ENCODE measurements around the gene MARCHF10.

MARCHF10 gene

DNA sequence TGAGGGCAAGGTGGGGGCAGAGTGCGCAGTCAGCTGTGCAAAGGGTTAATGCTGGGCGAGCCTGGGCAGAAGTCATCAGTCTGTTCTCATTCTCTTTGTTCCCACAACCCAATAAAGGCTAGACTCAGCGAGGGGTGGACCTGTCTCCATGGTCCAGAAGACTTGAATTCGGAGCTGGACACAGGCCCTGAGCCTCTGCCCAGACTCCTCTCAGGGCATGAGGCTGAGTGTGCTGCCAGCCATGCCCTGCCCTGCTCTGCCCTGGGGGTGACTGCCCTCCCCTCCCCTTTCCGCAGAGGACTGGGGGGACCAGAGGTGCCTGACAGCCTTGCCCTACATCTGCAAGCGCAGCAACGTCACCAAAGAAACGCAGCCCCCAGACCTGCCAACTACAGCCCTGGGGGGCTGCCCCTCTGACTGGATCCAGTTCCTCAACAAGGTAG is 126.2 kb downstream of the MARCHF10 start:
- DNase-seq (ENCODE audit: insufficient read length, low spot score) (no peak), FAIRE-seq (no peak)

DNA sequence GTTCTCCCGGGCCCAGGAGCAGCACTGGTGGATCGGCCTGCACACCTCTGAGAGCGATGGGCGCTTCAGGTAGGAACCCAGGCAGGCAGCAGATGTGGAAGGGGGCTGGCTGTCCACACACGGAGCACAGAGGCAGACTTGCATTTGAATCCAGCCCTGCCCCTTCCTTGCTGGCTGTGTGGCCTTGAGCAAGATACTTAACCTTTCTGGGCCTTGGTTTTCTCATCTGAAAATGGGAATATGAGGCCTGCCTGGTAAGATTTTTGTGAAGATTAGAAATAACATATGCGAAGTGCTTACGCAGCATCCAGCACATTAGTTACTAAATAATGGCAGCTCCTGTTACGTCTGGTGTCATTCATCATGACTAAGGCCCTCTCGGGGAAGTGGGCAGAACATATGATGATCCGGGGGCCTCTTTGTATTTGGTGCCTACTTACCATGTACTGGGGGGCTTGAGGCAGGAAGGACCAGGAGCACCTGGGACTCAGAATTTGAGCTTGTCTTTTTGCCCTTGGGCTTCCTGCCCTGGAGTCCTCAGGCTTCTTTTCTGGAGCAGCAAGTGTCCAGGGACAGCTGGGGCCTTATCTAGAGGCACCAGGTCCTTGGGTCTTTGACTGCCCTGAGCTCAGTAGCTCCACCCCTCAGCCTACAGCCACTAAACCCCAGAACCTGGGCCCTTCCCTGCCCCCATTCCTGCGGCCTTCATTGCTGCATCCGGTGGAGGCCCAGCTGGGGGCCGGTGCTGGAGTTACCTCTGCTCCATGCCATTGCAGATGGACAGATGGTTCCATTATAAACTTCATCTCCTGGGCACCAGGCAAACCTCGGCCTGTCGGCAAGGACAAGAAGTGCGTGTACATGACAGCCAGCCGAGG is 126.8 kb downstream of the MARCHF10 start:
- DNase-seq (ENCODE audit: insufficient read length, low spot score) (no peak), FAIRE-seq (no peak)

- FAIRE-seq: no peak
- DNase-seq (ENCODE audit: insufficient read length, low spot score): no peak
These were observed 127.5 kb downstream of the MARCHF10 start for GRCh38 chr17:62680541-62681052.

GRCh38 chr17:62679866-62680377 is 128.2 kb downstream of the MARCHF10 start:
- DNase-seq (ENCODE audit: insufficient read length, low spot score) (no peak), FAIRE-seq (no peak)

DNA sequence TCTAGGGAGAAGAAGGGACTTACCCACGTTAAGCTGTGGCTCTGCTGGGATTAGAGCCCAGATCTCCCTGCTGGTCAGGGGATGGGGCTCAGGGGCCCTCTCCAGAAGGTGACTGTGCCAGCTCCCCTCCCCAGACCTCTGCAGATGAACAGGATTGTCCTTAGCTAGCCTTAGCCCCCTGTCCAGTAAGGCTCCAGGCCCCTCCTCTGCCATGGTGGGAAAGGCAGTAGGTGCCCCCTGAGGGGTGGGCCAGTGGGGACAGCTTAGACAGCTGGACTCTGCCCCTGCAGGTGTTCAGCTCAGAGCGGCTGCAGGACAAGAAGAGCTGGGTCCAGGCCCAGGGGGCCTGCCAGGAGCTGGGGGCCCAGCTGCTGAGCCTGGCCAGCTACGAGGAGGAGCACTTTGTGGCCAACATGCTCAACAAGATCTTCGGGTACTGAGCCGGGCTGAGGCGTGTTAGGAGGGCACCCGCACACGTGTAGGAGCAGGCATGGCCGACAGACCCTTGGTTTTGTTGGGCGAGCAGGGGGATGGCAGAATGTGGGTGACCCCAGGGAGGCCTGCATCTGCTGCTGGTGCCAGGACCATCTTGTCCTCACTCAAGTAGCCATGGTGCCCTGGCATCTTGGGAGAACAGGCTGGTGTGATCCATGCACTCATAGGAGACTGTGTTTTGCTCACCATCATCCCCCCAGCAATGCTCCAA is 129.7 kb downstream of the MARCHF10 start:
- DNase-seq (ENCODE audit: insufficient read length, low spot score) (no peak), FAIRE-seq (no peak)

DNA sequence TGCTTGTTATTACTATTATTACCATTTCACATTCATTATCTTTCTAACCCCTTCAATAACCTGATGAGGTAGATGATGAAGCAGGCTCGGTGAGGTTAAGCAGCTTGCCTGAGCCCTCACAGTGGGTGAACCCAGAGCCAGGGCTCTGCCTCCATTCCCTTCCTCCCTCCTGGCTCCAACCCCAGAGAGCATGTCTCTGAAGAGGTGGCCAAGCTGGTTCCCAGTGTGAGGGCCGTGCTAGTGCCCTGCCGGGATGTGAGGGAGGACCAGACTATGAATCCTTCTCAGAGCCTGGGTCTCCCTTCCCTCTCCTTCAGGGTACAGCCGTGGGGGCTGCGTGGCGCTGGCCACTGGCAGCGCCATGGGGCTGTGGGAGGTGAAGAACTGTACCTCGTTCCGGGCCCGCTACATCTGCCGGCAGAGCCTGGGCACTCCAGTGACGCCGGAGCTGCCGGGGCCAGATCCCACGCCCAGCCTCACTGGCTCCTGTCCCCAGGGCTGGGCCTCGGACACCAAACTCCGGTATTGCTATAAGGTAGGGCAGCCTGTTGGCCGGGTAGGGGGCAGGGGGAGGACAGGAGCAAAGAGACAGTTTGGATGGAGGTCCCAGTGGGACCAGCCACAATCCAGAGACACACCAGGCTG is 131.0 kb downstream of the MARCHF10 start:
- FAIRE-seq: no peak
- no peak for DNase-seq (ENCODE audit: insufficient read length, low spot score)

DNA sequence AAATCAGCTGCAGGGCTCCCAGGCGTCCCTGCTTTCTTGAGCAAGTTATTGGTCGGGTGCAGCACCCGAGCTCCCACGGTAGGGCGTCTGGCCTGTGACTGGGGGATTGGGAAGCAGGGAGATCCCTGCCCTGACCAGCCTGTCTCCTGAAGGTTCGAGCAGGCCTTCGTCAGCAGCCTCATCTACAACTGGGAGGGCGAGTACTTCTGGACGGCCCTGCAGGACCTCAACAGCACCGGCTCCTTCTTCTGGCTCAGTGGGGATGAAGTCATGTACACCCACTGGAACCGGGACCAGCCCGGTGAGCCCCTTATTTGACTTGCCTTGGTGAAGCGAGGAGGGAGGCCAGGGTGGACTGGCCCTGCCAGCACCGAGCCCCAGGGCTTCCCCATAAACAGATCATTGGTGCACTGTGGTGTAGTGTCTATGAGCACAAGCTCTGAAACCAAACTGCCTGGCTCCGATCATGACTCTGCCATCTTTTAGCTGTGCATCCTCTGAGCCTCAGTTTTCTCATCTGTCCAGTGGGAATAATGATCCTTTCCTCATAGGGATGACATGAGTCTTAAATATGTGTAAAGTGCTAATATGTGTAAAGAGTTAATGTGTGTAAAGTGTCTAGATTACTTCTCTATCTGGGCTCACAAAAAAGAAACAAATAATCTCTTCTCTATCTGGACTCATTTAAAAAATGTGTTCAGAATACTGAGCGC is 131.7 kb downstream of the MARCHF10 start:
- FAIRE-seq: no peak
- no peak for DNase-seq (ENCODE audit: insufficient read length, low spot score)

- FAIRE-seq (no peak), DNase-seq (ENCODE audit: insufficient read length, low spot score) (no peak)
These were observed 132.4 kb downstream of the MARCHF10 start for GRCh38 chr17:62675701-62676100.

- DNase-seq (ENCODE audit: insufficient read length, low spot score): no peak
- no peak for FAIRE-seq
These were observed 132.9 kb downstream of the MARCHF10 start for GRCh38 chr17:62675260-62675659.

DNA sequence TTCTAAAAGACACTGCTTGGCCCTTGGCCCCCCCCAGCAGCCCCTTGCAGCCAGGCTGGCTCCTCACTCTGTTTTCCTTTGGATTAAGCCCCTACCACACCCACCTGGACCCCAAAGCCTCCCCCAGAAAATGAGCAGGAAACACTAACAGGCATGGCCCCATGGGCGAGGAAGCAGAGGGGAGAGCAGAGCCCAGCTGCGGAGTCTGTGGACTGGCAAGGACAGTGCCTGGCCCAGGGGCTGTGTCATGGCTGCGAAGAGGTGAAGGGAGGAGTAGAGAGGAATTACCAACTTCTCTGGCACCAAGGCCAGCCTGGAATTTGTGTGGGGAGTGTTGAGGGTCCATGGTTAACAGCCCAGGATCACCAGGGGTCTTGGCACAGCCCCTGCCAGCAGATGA is 133.3 kb downstream of the MARCHF10 start:
- no peak for DNase-seq (ENCODE audit: insufficient read length, low spot score)
- no peak for FAIRE-seq

DNA sequence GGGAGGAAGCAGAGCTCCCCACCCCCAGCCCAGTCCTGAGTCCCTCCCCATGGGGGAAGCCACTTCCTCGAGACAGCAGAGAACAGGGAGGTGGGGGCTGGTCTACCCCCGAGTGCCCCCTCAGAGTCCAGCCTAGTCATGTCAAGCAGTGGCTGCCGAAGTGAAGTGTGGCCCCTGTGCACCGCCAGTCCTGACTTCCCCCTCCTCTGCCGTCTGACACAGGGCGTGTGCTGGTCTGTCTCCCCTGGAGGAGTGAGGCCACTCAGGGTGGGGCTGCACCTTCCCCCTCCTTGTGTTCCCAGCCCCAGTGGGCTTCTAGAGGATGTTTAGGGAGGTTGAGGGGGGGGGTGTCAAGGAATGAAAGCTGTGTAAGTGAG is 133.8 kb downstream of the MARCHF10 start:
- no peak for FAIRE-seq

DNA sequence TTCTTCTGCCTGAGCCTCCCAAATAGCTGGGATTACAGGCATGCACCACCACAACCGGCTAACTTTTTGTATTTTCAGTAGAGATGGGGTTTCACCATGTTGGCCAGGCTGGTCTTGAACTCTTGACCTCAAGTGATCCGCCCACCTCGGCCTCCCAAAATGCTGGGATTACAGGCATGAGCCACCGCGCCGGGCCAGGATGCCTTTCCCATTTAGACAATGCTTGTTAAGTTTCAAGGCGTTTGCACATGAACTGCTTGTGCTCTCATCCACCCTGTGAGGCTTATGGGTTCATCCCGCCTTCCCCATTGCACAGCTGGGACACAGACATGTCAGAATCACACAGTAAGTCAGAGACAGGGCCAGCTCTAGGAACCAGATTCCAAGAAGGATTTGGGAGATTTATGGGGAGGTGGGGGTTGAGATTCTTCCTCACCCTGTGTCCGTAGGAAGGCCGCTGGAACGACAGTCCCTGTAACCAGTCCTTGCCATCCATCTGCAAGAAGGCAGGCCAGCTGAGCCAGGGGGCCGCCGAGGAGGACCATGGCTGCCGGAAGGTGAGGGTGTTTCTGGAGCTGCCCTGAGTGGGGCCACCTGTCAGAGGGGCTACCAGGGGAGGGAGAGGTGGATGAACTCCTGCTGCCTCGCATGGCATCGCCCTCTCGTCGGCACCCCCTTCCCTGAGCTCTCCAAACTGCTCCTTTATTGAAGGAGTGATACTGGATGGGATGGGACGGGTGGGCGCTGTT is 134.3 kb downstream of the MARCHF10 start:
- FAIRE-seq: no peak
- no peak for DNase-seq (ENCODE audit: insufficient read length, low spot score)

More for the DNA sequence above, 133.8 kb downstream of the MARCHF10 start:
- DNase-seq (ENCODE audit: insufficient read length, low spot score): no peak

DNA sequence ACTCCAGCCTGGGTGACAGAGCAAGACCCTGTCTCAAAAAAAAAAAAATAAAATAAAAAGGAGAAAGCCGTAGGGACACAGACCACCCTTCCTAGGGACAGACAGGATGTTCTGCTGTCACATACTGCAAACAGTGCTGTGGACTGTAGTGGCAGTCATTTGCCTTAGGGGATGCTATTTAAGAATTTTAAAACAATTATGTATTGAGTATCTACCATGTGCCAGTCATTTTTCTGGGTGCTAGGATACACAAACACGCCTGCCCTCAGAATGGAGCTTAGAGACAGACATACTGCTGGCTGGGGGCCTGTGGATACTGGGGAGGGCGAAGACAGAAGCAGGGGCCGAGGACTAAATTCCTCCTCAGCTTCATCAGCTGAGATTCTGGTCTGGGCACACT is 135.2 kb downstream of the MARCHF10 start:
- no peak for DNase-seq (ENCODE audit: insufficient read length, low spot score)
- FAIRE-seq: no peak

- DNase-seq (ENCODE audit: insufficient read length, low spot score) (no peak), FAIRE-seq (no peak)
These were observed 136.6 kb downstream of the MARCHF10 start for GRCh38 chr17:62671553-62671952.

GRCh38 chr17:62670202-62670821 is 137.8 kb downstream of the MARCHF10 start:
- DNase-seq (ENCODE audit: insufficient read length, low spot score): no peak
- no peak for FAIRE-seq

- no peak for DNase-seq (ENCODE audit: insufficient read length, low spot score)
- FAIRE-seq: no peak
These were observed 139.9 kb downstream of the MARCHF10 start for GRCh38 chr17:62668091-62668804.

GRCh38 chr17:62666801-62667591 is 141.1 kb downstream of the MARCHF10 start:
- DNase-seq (ENCODE audit: insufficient read length, low spot score): no peak
- FAIRE-seq: no peak
